Ovary (tissue), 3 donors: ENCODE measurements around the gene NDUFA9.

Source experiments
- CTCF ChIP-seq, 3 donors: fragments of 450-650 bp in 2 of 3; fragments of 200-600 bp in 1 of 3; IDR thresholded peaks; one replicate each; pipeline versions ENCODE4 v1.5.1 to v1.8.0; 2016 to 2022; ENCODE audit warnings: antibody characterized with exemption in 3 of 3, mild to moderate bottlenecking in 1 of 3
- EP300 ChIP-seq: sonication (generic); formaldehyde crosslinking; IDR thresholded peaks from one replicate; pipeline ENCODE4 v1.6.1; 2017; ENCODE audit warnings: antibody characterized with exemption
- POLR2A ChIP-seq: fragments of 450-650 bp; IDR thresholded peaks from one replicate; pipeline ENCODE4 v1.6.1; 2017; ENCODE audit warnings: antibody characterized with exemption, mild to moderate bottlenecking, moderate library complexity
- donor health status: DM: no; HTN: no; CAD: no.

DNA sequence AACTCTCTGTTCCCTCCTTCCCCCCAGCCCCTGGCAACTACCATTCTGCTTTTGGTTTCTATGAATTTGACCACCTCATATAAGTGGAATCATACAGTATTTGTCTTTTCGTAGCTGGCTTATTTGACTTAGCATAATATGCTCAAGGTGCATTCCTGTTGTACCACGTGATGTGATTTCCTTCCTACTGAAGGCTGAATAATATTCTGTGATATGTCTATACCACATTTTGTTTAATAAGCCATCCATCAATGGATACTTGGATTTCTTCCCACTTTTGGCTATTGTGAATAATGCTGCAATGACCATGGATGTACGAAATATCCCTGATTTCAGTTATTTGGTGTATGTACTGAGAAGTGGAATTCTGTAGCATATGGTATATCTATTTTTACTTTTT is 16.3 kb downstream of the NDUFA9 start:
- TF ChIP-seq CTCF (IDR thresholded peaks at IDR 0.05) = no peak
- no peak for TF ChIP-seq POLR2A
- no peak for TF ChIP-seq EP300
